Right hindlimb (tissue), 1 donor: ENCODE data around the gene ITCH.

ENCODE experiments used
- DNase-seq: peaks from one replicate; pipeline ENCODE4 v3.0.0-alpha.2; 2018

The ITCH gene

GRCh38 chr20:34535857-34536256 is 172.8 kb downstream of the ITCH start:
- no peak for DNase-seq

GRCh38 chr20:34536798-34537394 is 173.8 kb downstream of the ITCH start:
- DNase-seq, result no peak

- no peak for DNase-seq
Observed at GRCh38 chr20:34537651-34538050, 174.6 kb downstream of the ITCH start.

- no peak for DNase-seq
Observed at GRCh38 chr20:34538671-34539123, 175.6 kb downstream of the ITCH start.

- no peak for DNase-seq
Observed at GRCh38 chr20:34539756-34540155, 176.7 kb downstream of the ITCH start.

GRCh38 chr20:34540596-34541263 is 177.7 kb downstream of the ITCH start:
- DNase-seq, result no peak

GRCh38 chr20:34541264-34541901 is 178.3 kb downstream of the ITCH start:
- DNase-seq, result no peak

GRCh38 chr20:34541917-34542316 is 178.8 kb downstream of the ITCH start:
- DNase-seq, result no peak

- DNase-seq, result no peak
Observed at GRCh38 chr20:34542439-34542838, 179.4 kb downstream of the ITCH start.

GRCh38 chr20:34543463-34544056 is 180.5 kb downstream of the ITCH start:
- DNase-seq, result no peak

GRCh38 chr20:34544109-34544796 is 181.2 kb downstream of the ITCH start:
- DNase-seq, result no peak

- DNase-seq, result no peak
Observed at GRCh38 chr20:34546751-34547181, 183.7 kb downstream of the ITCH start.

GRCh38 chr20:34547844-34548613 is 185.0 kb downstream of the ITCH start:
- DNase-seq, result no peak

- DNase-seq, result no peak
Observed at GRCh38 chr20:34549291-34549928, 186.3 kb downstream of the ITCH start.

- no peak for DNase-seq
Observed at GRCh38 chr20:34549929-34550305, 186.8 kb downstream of the ITCH start.

- no peak for DNase-seq
Observed at GRCh38 chr20:34552569-34552968, 189.5 kb downstream of the ITCH start.

- no peak for DNase-seq
Observed at GRCh38 chr20:34553366-34553867, 190.3 kb downstream of the ITCH start.

- DNase-seq, result no peak
Observed at GRCh38 chr20:34557936-34558319, 194.9 kb downstream of the ITCH start.

- peak; percentile 95 for DNase-seq
Observed at GRCh38 chr20:34558320-34559218, 195.5 kb downstream of the ITCH start, which contains the start of gene MAP1LC3A. Gene MAP1LC3A (plus strand): TSS chr20:34558718. CDS start chr20:34558869, 151 bp downstream.
